ENCODE results near the gene CPLANE2. TPM values are rescaled to one million over a fixed set of nuclear protein-coding genes. Genes with fewer than 3 reads are reported as not detected.

The CPLANE2 gene
- total RNA-seq, 1 experiment from 2014 or later, result 5.0 TPM

GRCh38 chr1:16244650-16245285 is 7.8 kb upstream of the CPLANE2 start:
- Mint-ChIP-seq H3K36me3 (peaks cover 3% of the 10 kb centered on the region; the same call in 1 of the 2 replicates), H3K4me1 (peaks cover 6% of the 10 kb centered on the region; the same call in 1 of the 2 replicates), H3K4me3 (no peak overlapping the region), H3K27me3 (ENCODE audit: low read depth) (no peaks in the 10 kb centered on the region), H3K9me3 (no peaks in the 10 kb centered on the region), H3K27ac (peak overlapping the region; percentile 17; the same call in 1 of the 2 replicates)
- CTCF ChIA-PET, result interaction anchor here (0.5 to 2.4 kb wide), 29 partner anchors 8 to 195 kb away, joined by 3 to 23 read pairs (median 4); partner anchors contain the start of genes ARHGEF19, CPLANE2 and FAM131C
- POLR2A ChIA-PET, result no interaction called here
- DNase-seq (ENCODE audit: low spot score) (no peak), ATAC-seq (no peak)
- TF ChIP-seq NFATC4 (CRISPR knock-in tag; IDR thresholded peaks at IDR 0.05), result no peak
- peak; percentile 12; the same call in 1 of the 2 replicates for TF ChIP-seq CTCF (IDR thresholded peaks at IDR 0.05)

- Mint-ChIP-seq H3K36me3 (peaks cover 3% of the 10 kb centered on the region; the same call in 1 of the 2 replicates), H3K27ac (0 out of 2 replicates have a peak overlapping the region, but pooled peaks have one; percentile 26), H3K4me1 (peaks cover 6% of the 10 kb centered on the region; the same call in 1 of the 2 replicates), H3K9me3 (no peaks in the 10 kb centered on the region), H3K27me3 (ENCODE audit: low read depth) (no peaks in the 10 kb centered on the region), H3K4me3 (no peak overlapping the region)
- ATAC-seq (peak; percentile 81), DNase-seq (ENCODE audit: low spot score) (peak; percentile 85)
- CTCF ChIA-PET, result interaction anchor here (0.5 to 2.4 kb wide), 30 partner anchors 8 to 196 kb away, joined by 3 to 23 read pairs (median 4); partner anchors contain the start of genes ARHGEF19, CPLANE2 and FAM131C
- peak; percentile 79 for TF ChIP-seq CTCF (IDR thresholded peaks at IDR 0.05)
- no peak for TF ChIP-seq ZNF532 (CRISPR knock-in tag; IDR thresholded peaks at IDR 0.05; ENCODE audit: borderline replicate concordance)
- POLR2A ChIA-PET, result no interaction called here
Observed at GRCh38 chr1:16243936-16244649, 7.1 kb upstream of the CPLANE2 start.

GRCh38 chr1:16243215-16243610 is 6.2 kb upstream of the CPLANE2 start:
- POLR2A ChIA-PET, result no interaction called here
- ATAC-seq (no peak), DNase-seq (ENCODE audit: low spot score) (no peak)
- peaks cover 6% of the 10 kb centered on the region; the same call in 1 of the 2 replicates for H3K4me1 Mint-ChIP-seq
- H3K4me3 Mint-ChIP-seq, result no peak overlapping the region
- H3K27ac Mint-ChIP-seq, result no peak overlapping the region
- peaks cover 3% of the 10 kb centered on the region; the same call in 1 of the 2 replicates for H3K36me3 Mint-ChIP-seq
- no peaks in the 10 kb centered on the region for H3K27me3 Mint-ChIP-seq (ENCODE audit: low read depth)
- CTCF ChIA-PET, result interaction anchor here (1.1 to 2.0 kb wide), 6 partner anchors 16 to 120 kb away, joined by 3 to 18 read pairs (median 4); partner anchors contain the start of gene ARHGEF19
- no peak for TF ChIP-seq ERG (CRISPR knock-in tag; IDR thresholded peaks at IDR 0.05)
- TF ChIP-seq MYBL2 (CRISPR knock-in tag; IDR thresholded peaks at IDR 0.05), result no peak
- TF ChIP-seq HMGA2 (CRISPR knock-in tag; IDR thresholded peaks at IDR 0.05), result no peak
- no peak for TF ChIP-seq CREM (CRISPR knock-in tag; IDR thresholded peaks at IDR 0.05)
- no peak for TF ChIP-seq ZNF416 (CRISPR knock-in tag; IDR thresholded peaks at IDR 0.05)
- no peak for TF ChIP-seq TEAD1 (CRISPR knock-in tag; IDR thresholded peaks at IDR 0.05)
- TF ChIP-seq TEAD4 (CRISPR knock-in tag; IDR thresholded peaks at IDR 0.05), result no peak
- no peak for TF ChIP-seq USF2 (CRISPR knock-in tag; IDR thresholded peaks at IDR 0.05)
- TF ChIP-seq TCF7 (CRISPR knock-in tag; IDR thresholded peaks at IDR 0.05; ENCODE audit: low read depth), result no peak
- TF ChIP-seq ZNF532 (CRISPR knock-in tag; IDR thresholded peaks at IDR 0.05; ENCODE audit: borderline replicate concordance), result no peak
- no peaks in the 10 kb centered on the region for H3K9me3 Mint-ChIP-seq

All from WTC11 (cell line).